SK-N-SH (cell line): Measurements from ENCODE around the gene DUS2. TPM values are rescaled to one million over a fixed set of nuclear protein-coding genes. Genes with fewer than 3 reads are reported as not detected.

Experiments used
- CTCF ChIA-PET: fragments of 300-600, 350-600 bp; formaldehyde crosslinking; extraction: SDS; loops from one replicate; lab custom pipeline; 2021; lab: Yijun Ruan, JAX
- POLR2A ChIA-PET: fragments of 350-600 bp; sonication (Branson Sonifier 250); formaldehyde crosslinking; extraction: SDS; loops from one replicate; lab custom pipeline; 2020; ENCODE audit warnings: antibody characterized with exemption, inconsistent platforms; lab: Yijun Ruan, JAX
- DNase-seq: peaks from one replicate; pipeline ENCODE4 v3.0.0; 2012
- H2AFZ ChIP-seq: fragments of 200-600 bp; sonication (generic); 2 replicates; pipeline ENCODE4 v1.8.1; 2016; ENCODE audit warnings: antibody characterized with exemption, mild to moderate bottlenecking, low read depth
- H3F3A ChIP-seq: fragments of 200-600 bp; sonication (generic); replicated peaks from 2 replicates; pipeline ENCODE3; 2016; ENCODE audit warnings: antibody characterized with exemption, mild to moderate bottlenecking; ENCODE audit not compliant: insufficient read depth
- H3K27ac ChIP-seq, 2 experiments: fragments of 200-500 bp in 1 of 2; fragments of 200-600 bp in 1 of 2; sonication (Bioruptor generic) in 1 of 2; sonication (generic), shearing (Covaris generic) in 1 of 2; 2 replicates each; pipeline versions ENCODE4 v1.5.1 to v1.6.1; 2014 to 2016; ENCODE audit warnings: low read depth in 2 of 2, inconsistent platforms in 1 of 2, low read length in 1 of 2, mild to moderate bottlenecking in 1 of 2, mixed read lengths in 1 of 2
- H3K27me3 ChIP-seq: fragments of 200-600 bp; sonication (generic), shearing (Covaris generic); 2 replicates; pipeline ENCODE4 v1.6.1; 2016; ENCODE audit warnings: mixed run types; ENCODE audit not compliant: insufficient read depth
- H3K36me3 ChIP-seq, 2 experiments: fragments of 200-500 bp in 1 of 2; fragments of 200-600 bp in 1 of 2; sonication (Bioruptor generic) in 1 of 2; sonication (generic) in 1 of 2; replicated peaks in 1 of 2; 2 replicates each; pipeline versions ENCODE3 to v1.5.1; 2014 to 2016; ENCODE audit warnings: low read length in 1 of 2, mild to moderate bottlenecking in 1 of 2; ENCODE audit not compliant: insufficient read depth in 2 of 2, control insufficient read depth in 1 of 2
- H3K4me1 ChIP-seq, 2 experiments: fragments of 200-500 bp in 1 of 2; fragments of 200-600 bp in 1 of 2; sonication (Bioruptor generic) in 1 of 2; sonication (generic), shearing (Covaris generic) in 1 of 2; 2 replicates each; pipeline versions ENCODE4 v1.5.1 to v1.6.1; 2014 to 2016; ENCODE audit warnings: low read depth in 1 of 2, low read length in 1 of 2, mixed run types in 1 of 2; ENCODE audit not compliant: insufficient read depth in 2 of 2, control insufficient read depth in 1 of 2
- H3K4me2 ChIP-seq: fragments of 200-600 bp; sonication (generic), shearing (Covaris generic); 2 replicates; pipeline ENCODE4 v1.6.1; 2017; ENCODE audit warnings: mixed run types
- H3K4me3 ChIP-seq, 2 experiments: fragments of 200-500 bp in 1 of 2; fragments of 200-600 bp in 1 of 2; sonication (Bioruptor generic) in 1 of 2; sonication (generic), shearing (Covaris generic) in 1 of 2; 2 replicates each; pipeline versions ENCODE4 v1.5.1 to v1.8.1; 2014 to 2016; ENCODE audit warnings: low read depth in 2 of 2, inconsistent platforms in 1 of 2, low read length in 1 of 2, mild to moderate bottlenecking in 1 of 2, mixed read lengths in 1 of 2, moderate library complexity in 1 of 2
- H3K79me2 ChIP-seq: fragments of 200-600 bp; sonication (generic); 2 replicates; pipeline ENCODE4 v1.8.1; 2017; ENCODE audit warnings: mild to moderate bottlenecking; ENCODE audit not compliant: insufficient read depth
- H3K9ac ChIP-seq: fragments of 200-600 bp; sonication (generic); 2 replicates; pipeline ENCODE4 v1.6.1; 2017; ENCODE audit warnings: mixed run types
- H3K9me2 ChIP-seq: fragments of 200-600 bp; sonication (generic); 2 replicates; pipeline ENCODE4 v1.6.1; 2017; ENCODE audit warnings: mixed run types
- H3K9me3 ChIP-seq: fragments of 200-600 bp; sonication (generic); 2 replicates; pipeline ENCODE4 v1.6.1; 2017; ENCODE audit warnings: mixed run types, mild to moderate bottlenecking, moderate library complexity
- H4K20me1 ChIP-seq: fragments of 200-600 bp; sonication (generic); 2 replicates; pipeline ENCODE4 v1.6.1; 2017; ENCODE audit warnings: mild to moderate bottlenecking, mixed run types; ENCODE audit not compliant: insufficient read depth
- EP300 ChIP-seq, 2 experiments: IDR thresholded peaks; 2 replicates each; pipeline versions ENCODE4 v1.4.0 to v1.6.1; 2012; ENCODE audit warnings: borderline replicate concordance in 1 of 2, low read depth in 1 of 2, low read length in 1 of 2
- EZH2phosphoT487 ChIP-seq: fragments of 200-600 bp; sonication (generic); IDR thresholded peaks from 2 replicates; pipeline ENCODE4 v1.6.1; 2017; ENCODE audit warnings: low read depth, mixed run types, mild to moderate bottlenecking, antibody characterized with exemption, moderate library complexity, borderline replicate concordance
- FOXJ3 ChIP-seq: sonication (generic); formaldehyde crosslinking; IDR thresholded peaks from 2 replicates; pipeline ENCODE4 v1.5.1; 2020; ENCODE audit warnings: mild to moderate bottlenecking, missing genetic modification reagents
- MAX ChIP-seq: IDR thresholded peaks from 2 replicates; pipeline ENCODE4 v1.4.0; 2012; ENCODE audit warnings: low read depth
- MXI1 ChIP-seq: IDR thresholded peaks from 2 replicates; pipeline ENCODE4 v1.6.1; 2012; ENCODE audit warnings: mild to moderate bottlenecking, low read depth, low read length, improper control_type of control experiment
- NRF1 ChIP-seq: IDR thresholded peaks from 2 replicates; pipeline ENCODE4 v1.6.1; 2012; ENCODE audit warnings: low read depth, mild to moderate bottlenecking, low read length
- PBX3 ChIP-seq: IDR thresholded peaks from 2 replicates; pipeline ENCODE4; 2012
- POLR2AphosphoS5 ChIP-seq: IDR thresholded peaks from 2 replicates; pipeline ENCODE4 v1.6.1; 2012; ENCODE audit warnings: low read depth, low read length
- RAD21 ChIP-seq: IDR thresholded peaks from 2 replicates; pipeline ENCODE4 v1.6.1; 2012; ENCODE audit warnings: mild to moderate bottlenecking, low read length
- RFX5 ChIP-seq: IDR thresholded peaks from 2 replicates; pipeline ENCODE4 v1.6.1; 2012; ENCODE audit warnings: mild to moderate bottlenecking, improper control_type of control experiment, low read length
- SMC3 ChIP-seq: IDR thresholded peaks from 2 replicates; pipeline ENCODE4 v1.6.1; 2012; ENCODE audit warnings: low read depth, low read length, improper control_type of control experiment
- TCF12 ChIP-seq: IDR thresholded peaks from 2 replicates; pipeline ENCODE4 v1.4.0; 2012
- TEAD4 ChIP-seq: IDR thresholded peaks from 2 replicates; pipeline ENCODE4 v1.4.0; 2012; ENCODE audit warnings: mild to moderate bottlenecking, borderline replicate concordance; ENCODE audit not compliant: insufficient read depth
- ZBTB33 ChIP-seq: IDR thresholded peaks from 2 replicates; pipeline ENCODE4 v1.4.0; 2012; ENCODE audit warnings: low read depth, borderline replicate concordance
- WGBS: methylation state at CpG from one replicate; pipeline ENCODE4 v1.1.6; 2017; ENCODE audit warnings: low lambda C conversion rate; 5-methylcytosine and 5-hydroxymethylcytosine counted together
- polyA plus RNA-seq, 3 experiments: library from polyadenylated mRNA; depleted of rRNA; stranded (reverse); fragments of >200 nt; gene quantifications; 2 replicates each; pipeline ENCODE4 v1.2.3, GENCODE V29; 2012

DUS2 gene
- polyA plus RNA-seq, 1 of the 3 experiments (the other 2 are of a cell fraction), result 16.1 TPM

- POLR2A ChIA-PET, result no interaction called here
- H3K9me2 ChIP-seq, result no peaks in the 10 kb centered on the region
- no peak overlapping the region for H2AFZ ChIP-seq
- no peaks in the 10 kb centered on the region for H3F3A ChIP-seq
- H3K4me2 ChIP-seq, result no peak overlapping the region
- no peaks in the 10 kb centered on the region for H4K20me1 ChIP-seq
- 57% methylated on average over 8 of the region's 9 CpGs for WGBS
- no peak for TF ChIP-seq POLR2AphosphoS5
- no peak for TF ChIP-seq SMC3
- TF ChIP-seq EZH2phosphoT487, result no peak
- no peak for TF ChIP-seq FOXJ3
- no peak for TF ChIP-seq ZBTB33
- no peak for TF ChIP-seq RAD21
- TF ChIP-seq MXI1, result no peak
- no peak for TF ChIP-seq TEAD4
- no peak for TF ChIP-seq RFX5
- no peak for TF ChIP-seq TCF12
- no peak for TF ChIP-seq PBX3
- CTCF ChIA-PET, result interaction anchor here (1.4 kb wide), 1 partner anchor 16 kb away, joined by 4 read pairs; no protein-coding TSS in a partner anchor
- no peak for DNase-seq
- no peak overlapping the region for H3K27ac ChIP-seq
- H3K9me3 ChIP-seq, result no peaks in the 10 kb centered on the region
- no peaks in the 10 kb centered on the region; the same call in 1 of the 2 replicates for H3K27me3 ChIP-seq
- H3K9ac ChIP-seq, result no peak overlapping the region
- no peaks in the 10 kb centered on the region for H3K4me1 ChIP-seq
- H3K79me2 ChIP-seq, result no peaks in the 10 kb centered on the region
- H3K4me3 ChIP-seq, result no peak overlapping the region
- no peaks in the 10 kb centered on the region for H3K36me3 ChIP-seq
Measured at GRCh38 chr16:67977469-67978227, 45.4 kb upstream of the DUS2 start.

- Histone ChIP-seq H3K9me2 (no peaks in the 10 kb centered on the region), H3K36me3 (no peaks in the 10 kb centered on the region), H3K9me3 (no peaks in the 10 kb centered on the region)
- TF ChIP-seq RFX5 (no peak), MAX (no peak), EP300 (IDR thresholded peaks at IDR 0.05; ENCODE audit: borderline replicate concordance in 1 of 2, low read depth in 1 of 2, low read length in 1 of 2) (no peak), NRF1 (no peak)
- TF ChIP-seq, all 33 proteins: peak for 0
- Histone ChIP-seq H3K4me1 (peaks cover 0 to 3% of the 10 kb centered on the region in 2 experiments; a peak in 1 of 4 replicates), H3K27ac (no peak within 1 kb of the TSS), H3K27me3 (no peaks in the 10 kb centered on the region; the same call in 1 of the 2 replicates), H2AFZ (no peak within 1 kb of the TSS), H3K9ac (no peak within 1 kb of the TSS), H4K20me1 (no peaks in the 10 kb centered on the region), H3K4me3 (no peak within 1 kb of the TSS), H3F3A (no peaks in the 10 kb centered on the region), H3K79me2 (no peaks in the 10 kb centered on the region), H3K4me2 (no peak within 1 kb of the TSS)
- POLR2A ChIA-PET, result no interaction called here
- peak; percentile 52 for DNase-seq
- 77% methylated on average over 42 of the region's 62 CpGs for WGBS
- CTCF ChIA-PET, result interaction anchor here (1.4 kb wide), 1 partner anchor 61 kb away, joined by 5 read pairs; no protein-coding TSS in a partner anchor
Measured at GRCh38 chr16:67979955-67980678, 43.0 kb upstream of the DUS2 start, which contains the start of gene DPEP3. TSS of gene DPEP3 (minus strand) at chr16:67980499. CDS start at chr16:67980380, 119 bp downstream.
